Neuronal stem cell (in vitro differentiated cells): Measurements from ENCODE around the gene SERBP1. TPM values are rescaled to one million over a fixed set of nuclear protein-coding genes. Genes with fewer than 3 reads are reported as not detected.

Experiments
- DNase-seq: peaks from one replicate; pipeline ENCODE4 v3.0.0-alpha.2; 2013; ENCODE audit warnings: low spot score
- H2AFZ ChIP-seq: one replicate; pipeline ENCODE4 v1.6.1; 2013; ENCODE audit warnings: mild to moderate bottlenecking, low read length, inconsistent platforms
- H2AK5ac ChIP-seq: 2 replicates; pipeline ENCODE4 v1.6.1; 2013; ENCODE audit warnings: low read depth, mild to moderate bottlenecking, inconsistent platforms, low read length, moderate library complexity, mixed read lengths
- H2BK120ac ChIP-seq: 2 replicates; pipeline ENCODE4 v1.6.1; 2013; ENCODE audit warnings: low read depth, mild to moderate bottlenecking, inconsistent platforms, low read length, moderate library complexity, mixed read lengths
- H2BK12ac ChIP-seq: one replicate; pipeline ENCODE4 v1.6.1; 2013; ENCODE audit warnings: low read length, inconsistent platforms
- H2BK15ac ChIP-seq: 2 replicates; pipeline ENCODE4 v1.6.1; 2013; ENCODE audit warnings: mild to moderate bottlenecking, low read length, inconsistent platforms, mixed read lengths
- H2BK5ac ChIP-seq: one replicate; pipeline ENCODE4 v1.6.1; 2013; ENCODE audit warnings: inconsistent platforms, mild to moderate bottlenecking, low read length, moderate library complexity
- H3K14ac ChIP-seq: one replicate; pipeline ENCODE4 v1.6.1; 2013; ENCODE audit warnings: low read length, inconsistent platforms
- H3K18ac ChIP-seq: 2 replicates; pipeline ENCODE4 v1.6.1; 2013; ENCODE audit warnings: low read length, inconsistent platforms
- H3K23ac ChIP-seq: 2 replicates; pipeline ENCODE4 v1.6.1; 2013; ENCODE audit warnings: low read depth, mild to moderate bottlenecking, mixed read lengths, low read length, inconsistent platforms; ENCODE audit not compliant: poor library complexity
- H3K27ac ChIP-seq: replicated peaks from 3 replicates; pipeline ENCODE4 v1.5.1; 2013; ENCODE audit warnings: low read length, inconsistent platforms
- H3K27me3 ChIP-seq, 3 experiments: 2 replicates each; pipeline ENCODE4 v1.6.1; 2013; ENCODE audit warnings: low read length in 3 of 3, mild to moderate bottlenecking in 2 of 3, inconsistent platforms in 1 of 3, low read depth in 1 of 3, mixed read lengths in 1 of 3, moderate library complexity in 1 of 3; ENCODE audit not compliant: control insufficient read depth in 3 of 3, insufficient read depth in 3 of 3
- H3K36me3 ChIP-seq, 2 donors: replicated peaks in 1 of 2; 2 replicates each; pipeline ENCODE4 v1.6.1; 2013; ENCODE audit warnings: low read length in 2 of 2; ENCODE audit not compliant: control insufficient read depth in 2 of 2, insufficient read depth in 2 of 2
- H3K4ac ChIP-seq: 2 replicates; pipeline ENCODE4 v1.6.1; 2013; ENCODE audit warnings: inconsistent platforms, mild to moderate bottlenecking, low read length, moderate library complexity
- H3K4me1 ChIP-seq, 2 donors: 1 replicate in 1 of 2; 2 replicates in 1 of 2; pipeline ENCODE4 v1.6.1; 2013; ENCODE audit warnings: low read length in 2 of 2, low read depth in 1 of 2; ENCODE audit not compliant: control insufficient read depth in 2 of 2, insufficient read depth in 1 of 2
- H3K4me2 ChIP-seq: one replicate; pipeline ENCODE4 v1.6.1; 2013; ENCODE audit warnings: mild to moderate bottlenecking, low read length, inconsistent platforms; ENCODE audit not compliant: insufficient read depth, poor library complexity, severe bottlenecking
- H3K4me3 ChIP-seq, 2 donors: 2 replicates each; pipeline ENCODE4 v1.5.1; 2013; ENCODE audit warnings: low read length in 2 of 2, mild to moderate bottlenecking in 2 of 2, inconsistent platforms in 1 of 2, moderate library complexity in 1 of 2
- H3K79me1 ChIP-seq: one replicate; pipeline ENCODE4 v1.6.1; 2013; ENCODE audit warnings: low read depth, mild to moderate bottlenecking, inconsistent platforms, low read length, moderate library complexity
- H3K9ac ChIP-seq: one replicate; pipeline ENCODE4 v1.6.1; 2013; ENCODE audit warnings: mild to moderate bottlenecking, low read depth, low read length, inconsistent platforms; ENCODE audit not compliant: poor library complexity
- H3K9me3 ChIP-seq, 2 donors: replicated peaks in 1 of 2; 2 replicates each; pipeline versions ENCODE3 to v1.6.1; 2013; ENCODE audit warnings: low read length in 2 of 2, mild to moderate bottlenecking in 2 of 2, inconsistent platforms in 1 of 2, low read depth in 1 of 2, mixed read lengths in 1 of 2, moderate library complexity in 1 of 2; ENCODE audit not compliant: control insufficient read depth in 2 of 2, insufficient read depth in 1 of 2
- H4K8ac ChIP-seq: one replicate; pipeline ENCODE4 v1.6.1; 2013; ENCODE audit warnings: low read depth, mild to moderate bottlenecking, inconsistent platforms, low read length, moderate library complexity
- H4K91ac ChIP-seq: one replicate; pipeline ENCODE4 v1.6.1; 2013; ENCODE audit warnings: low read length, low read depth, mild to moderate bottlenecking, inconsistent platforms; ENCODE audit not compliant: poor library complexity
- WGBS, 2 donors: extraction: QIAGEN DNeasy Blood & Tissue Kit; methylation state at CpG; one replicate each; pipeline ENCODE4 v1.1.7; 2013; ENCODE audit warnings: missing lambda C conversion rate in 2 of 2, mixed read lengths in 1 of 2; ENCODE audit not compliant: insufficient read length in 2 of 2, insufficient replicate concordance in 1 of 2; ENCODE audit errors: extremely low coverage in 2 of 2; 5-methylcytosine and 5-hydroxymethylcytosine counted together
- polyA plus RNA-seq, 2 experiments: library from polyadenylated mRNA; stranded (reverse); fragments of 200-250 nt; gene quantifications; one replicate each; pipeline ENCODE4 v1.2.3, GENCODE V29; 2013

SERBP1 gene
- 407 TPM for polyA plus RNA-seq (2013, experiment 1 of 2)
- polyA plus RNA-seq (2013, experiment 2 of 2) = 412 TPM

DNA sequence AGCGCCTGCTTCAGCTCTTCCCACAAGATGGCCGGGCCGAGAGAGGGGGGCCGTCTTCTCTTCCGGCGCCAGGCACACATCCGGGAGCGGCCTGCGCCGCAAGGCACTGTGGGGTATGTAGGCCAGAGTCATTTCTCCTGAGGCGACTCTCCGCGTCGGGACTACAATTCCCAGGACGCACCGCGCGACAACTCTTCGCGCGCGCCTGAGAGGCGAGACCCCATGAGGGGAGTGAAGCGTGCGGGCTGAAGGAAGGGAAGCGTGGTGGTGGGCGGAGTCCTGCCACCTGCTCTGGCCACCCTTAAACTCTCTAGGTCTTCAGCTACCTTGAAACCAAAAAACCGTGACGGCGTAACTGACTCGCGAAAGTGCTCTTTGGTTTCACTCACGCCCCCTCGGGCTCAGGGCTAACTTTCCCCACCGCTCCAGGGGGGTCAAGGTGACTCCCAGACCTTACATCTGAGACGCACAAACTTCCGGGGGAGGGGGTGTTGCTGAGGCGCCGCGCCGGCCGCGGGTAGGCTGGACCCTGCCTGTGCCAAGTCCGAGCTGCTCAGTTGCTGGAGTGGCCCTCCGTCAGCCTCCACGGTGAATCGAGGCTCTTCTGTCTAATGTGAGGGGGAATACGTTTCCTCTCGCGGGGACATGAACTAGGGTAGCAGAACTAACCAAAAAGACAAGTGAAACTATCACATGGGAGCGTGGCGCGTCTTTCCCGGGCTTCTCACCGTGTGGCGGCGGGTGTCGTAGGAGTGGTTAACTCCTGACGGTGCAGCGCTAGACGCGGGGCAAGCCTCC, at the start of gene SERBP1:
TSS of gene SERBP1 (minus strand) at position 45 of the 798 bp plus-strand sequence. CDS start 102 bp downstream, outside the sequence.
- peak within 1 kb of the TSS; percentile 89 for H3K23ac ChIP-seq
- no CpG with 5 or more reads among the region's 62 CpGs for WGBS, 2 donors
- peaks cover 10 to 40% of the 10 kb centered on the region in 2 donors for H3K36me3 ChIP-seq
- DNase-seq = peak; percentile 96
- peak within 1 kb of the TSS; percentile 95 for H3K18ac ChIP-seq
- peak within 1 kb of the TSS; percentile 74 for H3K4me2 ChIP-seq
- H2BK12ac ChIP-seq = no peak within 1 kb of the TSS
- H3K4me3 ChIP-seq = peak within 1 kb of the TSS; percentile 99
- peaks cover 0 to 10% (median 0%) of the 10 kb centered on the region in 3 experiments for H3K27me3 ChIP-seq
- no peaks in the 10 kb centered on the region for H3K79me1 ChIP-seq
- H3K27ac ChIP-seq = peak within 1 kb of the TSS; percentile 68
- peak within 1 kb of the TSS; percentile 86 for H2AK5ac ChIP-seq
- peak within 1 kb of the TSS; percentile 95 for H3K9ac ChIP-seq
- H3K14ac ChIP-seq = peak within 1 kb of the TSS; percentile 96
- peak within 1 kb of the TSS; percentile 38 for H3K4ac ChIP-seq
- H4K8ac ChIP-seq = no peak within 1 kb of the TSS
- H4K91ac ChIP-seq = no peak within 1 kb of the TSS
- peak within 1 kb of the TSS; percentile 97 for H2BK5ac ChIP-seq
- H3K9me3 ChIP-seq = no peaks in the 10 kb centered on the region
- peak within 1 kb of the TSS; percentile 94 for H2AFZ ChIP-seq
- H3K4me1 ChIP-seq = peaks cover 0 to 2% of the 10 kb centered on the region in 2 donors
- H2BK120ac ChIP-seq = no peak within 1 kb of the TSS
- peak within 1 kb of the TSS; percentile 55 for H2BK15ac ChIP-seq

GRCh38 chr1:67479146-67479891, 49.1 kb upstream of the SERBP1 start:
- H3K4me2 ChIP-seq = no peak overlapping the region
- H2BK12ac ChIP-seq = no peak overlapping the region
- WGBS, 2 donors = no CpG with 5 or more reads among the region's 10 CpGs
- peak overlapping the region; percentile 64 for H3K18ac ChIP-seq
- no peaks in the 10 kb centered on the region for H3K9me3 ChIP-seq
- DNase-seq = no peak
- no peak overlapping the region for H3K14ac ChIP-seq
- H2BK15ac ChIP-seq = no peak overlapping the region
- H3K27ac ChIP-seq = no peak overlapping the region
- peaks cover 0 to 1% of the 10 kb centered on the region in 2 donors for H3K4me1 ChIP-seq
- H2AFZ ChIP-seq = no peak overlapping the region
- H2BK5ac ChIP-seq = no peak overlapping the region
- H4K8ac ChIP-seq = no peak overlapping the region
- H3K79me1 ChIP-seq = no peaks in the 10 kb centered on the region
- no peak overlapping the region for H2AK5ac ChIP-seq
- no peak overlapping the region for H3K4ac ChIP-seq
- H4K91ac ChIP-seq = no peak overlapping the region
- no peak overlapping the region for H3K4me3 ChIP-seq
- no peak overlapping the region for H3K9ac ChIP-seq
- no peak overlapping the region for H3K23ac ChIP-seq
- H2BK120ac ChIP-seq = no peak overlapping the region
- H3K36me3 ChIP-seq = no peaks in the 10 kb centered on the region
- H3K27me3 ChIP-seq = peaks cover 0 to 1% (median 0%) of the 10 kb centered on the region in 3 experiments

DNA sequence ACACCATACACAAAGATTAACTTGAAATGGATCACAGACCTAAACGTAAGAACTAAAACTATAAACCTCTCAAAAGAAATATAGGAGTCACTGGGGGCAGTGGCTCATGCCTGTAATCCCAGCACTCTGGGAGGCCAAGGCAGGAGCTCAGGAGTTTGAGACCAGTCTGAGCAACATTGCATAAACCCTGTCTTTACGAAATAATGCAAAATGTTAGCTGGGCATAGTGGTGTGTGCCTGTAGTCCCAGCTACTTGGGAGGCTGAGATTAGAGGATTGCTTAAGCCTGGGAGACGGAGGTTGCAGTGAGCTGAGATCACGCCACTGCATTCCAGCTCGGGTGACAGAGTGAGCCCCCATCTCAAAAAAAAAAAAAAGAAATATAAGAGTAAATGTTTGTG, 46.7 kb upstream of the SERBP1 start:
- H2AFZ ChIP-seq = no peak overlapping the region
- WGBS, 2 donors = no CpG with 5 or more reads among the region's 5 CpGs
- H2AK5ac ChIP-seq = no peak overlapping the region
- H4K91ac ChIP-seq = no peak overlapping the region
- H2BK120ac ChIP-seq = no peak overlapping the region
- H3K14ac ChIP-seq = no peak overlapping the region
- no peaks in the 10 kb centered on the region for H3K36me3 ChIP-seq
- H3K27ac ChIP-seq = no peak overlapping the region
- H3K79me1 ChIP-seq = no peaks in the 10 kb centered on the region
- H2BK15ac ChIP-seq = no peak overlapping the region
- no peak overlapping the region for H3K4me2 ChIP-seq
- no peak for DNase-seq
- no peak overlapping the region for H3K9ac ChIP-seq
- H3K9me3 ChIP-seq = no peaks in the 10 kb centered on the region
- H3K23ac ChIP-seq = no peak overlapping the region
- H4K8ac ChIP-seq = no peak overlapping the region
- H2BK5ac ChIP-seq = no peak overlapping the region
- H3K27me3 ChIP-seq = no peaks in the 10 kb centered on the region
- no peaks in the 10 kb centered on the region for H3K4me1 ChIP-seq
- no peak overlapping the region for H2BK12ac ChIP-seq
- no peak overlapping the region for H3K4ac ChIP-seq
- H3K18ac ChIP-seq = no peak overlapping the region
- H3K4me3 ChIP-seq = no peak overlapping the region

GRCh38 chr1:67476006-67476482, 45.8 kb upstream of the SERBP1 start:
- Histone ChIP-seq H3K14ac (no peak overlapping the region), H3K23ac (no peak overlapping the region), H3K36me3 (no peaks in the 10 kb centered on the region), H3K4me3 (no peak overlapping the region), H3K9me3 (no peaks in the 10 kb centered on the region), H2AK5ac (no peak overlapping the region), H3K27me3 (no peaks in the 10 kb centered on the region), H2BK12ac (no peak overlapping the region), H2BK5ac (no peak overlapping the region), H2AFZ (no peak overlapping the region), H4K91ac (no peak overlapping the region), H3K4me2 (no peak overlapping the region), H3K27ac (no peak overlapping the region), H3K79me1 (no peaks in the 10 kb centered on the region), H3K9ac (no peak overlapping the region), H3K4me1 (no peaks in the 10 kb centered on the region), H3K18ac (no peak overlapping the region), H3K4ac (no peak overlapping the region), H2BK15ac (no peak overlapping the region), H2BK120ac (no peak overlapping the region), H4K8ac (no peak overlapping the region)
- DNase-seq = no peak
- WGBS, 2 donors = no CpG with 5 or more reads among the region's 2 CpGs
